NCI-H2107 treated with DMSO at 0.1 percent for 48 hours (cell line): ENCODE data around the gene CRY2.

Source experiments
- DNase-seq: peaks from one replicate; lab custom pipeline; 2025; ENCODE audit not compliant: unreplicated experiment; lab: John Stamatoyannopoulos, UW

CRY2 gene

GRCh38 chr11:45877221-45877620 is 29.9 kb downstream of the CRY2 start:
- no peak for DNase-seq

GRCh38 chr11:45877845-45878244 is 30.6 kb downstream of the CRY2 start:
- DNase-seq = no peak

- DNase-seq = peak; percentile 24
These were observed 32.8 kb downstream of the CRY2 start for GRCh38 chr11:45879803-45880686.

GRCh38 chr11:45880772-45881570 is 33.7 kb downstream of the CRY2 start:
- DNase-seq = no peak

GRCh38 chr11:45881708-45882368 is 34.6 kb downstream of the CRY2 start:
- no peak for DNase-seq

- no peak for DNase-seq
These were observed 37.4 kb downstream of the CRY2 start for GRCh38 chr11:45884596-45885185.

- DNase-seq = peak; percentile 37
These were observed 38.1 kb downstream of the CRY2 start, which contains the start of gene MAPK8IP1 for GRCh38 chr11:45885274-45885920. Gene MAPK8IP1, plus strand, starts transcription at chr11:45885651. Its CDS starts 170 bp downstream, at chr11:45885821.

- DNase-seq = no peak
These were observed 38.8 kb downstream of the CRY2 start for GRCh38 chr11:45885921-45886721.

- no peak for DNase-seq
These were observed 39.7 kb downstream of the CRY2 start for GRCh38 chr11:45886816-45887520.

GRCh38 chr11:45887587-45887986 is 40.3 kb downstream of the CRY2 start:
- DNase-seq = no peak

GRCh38 chr11:45889555-45889954 is 42.3 kb downstream of the CRY2 start:
- no peak for DNase-seq

GRCh38 chr11:45889966-45890365 is 42.7 kb downstream of the CRY2 start:
- DNase-seq = no peak

- DNase-seq = no peak
These were observed 43.7 kb downstream of the CRY2 start for GRCh38 chr11:45890886-45891550.

GRCh38 chr11:45892856-45893255 is 45.6 kb downstream of the CRY2 start:
- DNase-seq = peak; percentile 29

GRCh38 chr11:45894555-45895247 is 47.4 kb downstream of the CRY2 start:
- DNase-seq = no peak

GRCh38 chr11:45895553-45896259 is 48.4 kb downstream of the CRY2 start:
- DNase-seq = no peak

GRCh38 chr11:45896422-45896984 is 49.2 kb downstream of the CRY2 start:
- DNase-seq = peak; percentile 78
